ENCODE measurements around the gene METTL27. TPM values are rescaled to one million over a fixed set of nuclear protein-coding genes. Genes with fewer than 3 reads are reported as not detected.

METTL27 gene
- total and polyA plus RNA-seq, 2 of the 8 experiments (the other 6 are each of a cell fraction or from before 2014, with no cell fraction given), result 6.2 to 12.0 TPM

DNA sequence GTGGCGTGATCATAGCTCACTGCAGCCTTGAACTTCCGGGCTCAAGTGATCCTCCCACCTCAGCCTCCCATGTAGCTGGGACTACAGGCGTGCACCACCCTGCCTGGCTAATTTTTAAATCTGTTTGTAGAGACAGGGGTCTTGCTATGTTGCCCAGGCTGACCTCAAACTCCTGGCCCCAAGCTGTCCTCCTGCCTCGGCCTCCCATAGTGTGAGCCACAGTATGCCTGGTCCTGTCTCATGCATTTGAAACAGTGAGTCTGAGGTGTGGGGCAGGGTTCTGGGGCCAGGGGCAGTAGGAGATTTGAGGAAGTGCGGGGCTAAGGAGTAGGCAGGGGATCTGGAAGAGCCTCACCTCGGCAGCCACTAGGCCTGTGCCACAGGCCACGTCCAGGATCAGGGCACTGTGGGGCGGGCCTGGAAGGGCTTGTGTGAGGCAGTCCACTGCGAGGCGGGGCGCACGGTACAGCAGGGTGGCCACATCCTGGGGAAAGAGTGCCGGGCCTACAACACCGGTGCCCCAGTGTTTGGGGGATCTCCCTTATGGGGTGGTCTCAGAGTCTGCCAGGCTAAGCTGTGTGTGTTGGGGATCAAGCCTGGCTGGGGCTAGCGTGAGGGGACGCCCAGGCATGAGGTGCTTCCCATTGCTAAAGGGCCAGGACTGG is 1.5 kb downstream of the METTL27 start (continued):
- no peak for TF ChIP-seq RAD21 (IDR thresholded peaks at IDR 0.05 in 1 of 2, conservative IDR thresholded peaks at IDR 0.05 in 1 of 2; ENCODE audit: low read depth in 2 of 2, low read length in 2 of 2)
- TF ChIP-seq CEBPB (IDR thresholded peaks at IDR 0.05; ENCODE audit: low read depth, low read length), result no peak
- no peak for TF ChIP-seq SP4 (IDR thresholded peaks at IDR 0.05; ENCODE audit: low read length)
- no peak for TF ChIP-seq SRF (IDR thresholded peaks at IDR 0.05; ENCODE audit: low read depth, low read length)
- TF ChIP-seq BRCA1 (IDR thresholded peaks at IDR 0.05; ENCODE audit: low read depth, low read length), result no peak
- no peak for TF ChIP-seq NRF1 (IDR thresholded peaks at IDR 0.05; ENCODE audit: low read depth, low read length)
- TF ChIP-seq SP1 (IDR thresholded peaks at IDR 0.05; ENCODE audit: low read depth, low read length), result no peak
- TF ChIP-seq POLR2AphosphoS5 (IDR thresholded peaks at IDR 0.05; ENCODE audit: low read depth, low read length), result no peak

Measured in H1 (cell line).